ENCODE results near the gene THSD4. TPM values are rescaled to one million over a fixed set of nuclear protein-coding genes. Genes with fewer than 3 reads are reported as not detected.

THSD4 gene
- total and polyA plus RNA-seq, 9 of the 15 experiments (the other 6 are each of a cell fraction or from before 2014, with no cell fraction given): 0.04 TPM; not detected in 5

GRCh38 chr15:71091601-71092000 lies 23.7 kb upstream of the THSD4 start:
- no peaks in the 10 kb centered on the region for H3K4me1 ChIP-seq (replicated peaks in 1 of 2; ENCODE audit: control insufficient read depth in 2 of 2, insufficient read depth in 2 of 2, low read length in 2 of 2)
- ATAC-seq: no peak
- H3K9me3 ChIP-seq (replicated peaks; ENCODE audit: control insufficient read depth, insufficient read depth, low read depth, low read length): no peaks in the 10 kb centered on the region
- intact Hi-C loops (cut with micrococcal nuclease): no loop called here
- in situ Hi-C loops (cut with MboI): no loop called here
- H3K27ac ChIP-seq (ENCODE audit: extremely low read depth, low read depth, low read length): no peak overlapping the region
- H3K4me3 ChIP-seq: no peak overlapping the region
- no peak for DNase-seq (ENCODE audit: extremely low read depth in 1 of 4, low spot score in 3 of 4)
- ChIA-PET POLR2A (no interaction called here), CTCF (ENCODE audit: low intra/inter-chr PET ratio) (no interaction called here)
- H4K20me1 ChIP-seq (replicated peaks; ENCODE audit: control insufficient read depth, insufficient read depth, low read length): no peaks in the 10 kb centered on the region
- H3K4me2 ChIP-seq (ENCODE audit: insufficient read depth, low read length): no peak overlapping the region
- no peaks in the 10 kb centered on the region for H3K9me1 ChIP-seq (ENCODE audit: control insufficient read depth, insufficient read depth, low read length)
- no peaks in the 10 kb centered on the region for H3K36me3 ChIP-seq (ENCODE audit: control insufficient read depth, insufficient read depth, low read length)
- H3K27me3 ChIP-seq (ENCODE audit: control insufficient read depth in 2 of 2, insufficient read depth in 2 of 2, low read length in 2 of 2): no peaks in the 10 kb centered on the region
- no TSS peak for BruUV-seq (replicated peaks)
- H3K79me2 ChIP-seq (ENCODE audit: control insufficient read depth, insufficient read depth, low read length): no peaks in the 10 kb centered on the region
- no peak overlapping the region for H3K9ac ChIP-seq (ENCODE audit: insufficient read depth in 1 of 2, low read depth in 2 of 2, low read length in 2 of 2)
- H2AFZ ChIP-seq (ENCODE audit: low read depth, low read length): no peak overlapping the region
- no peak for FAIRE-seq
- 0% methylated on average over 1 of the region's 1 CpG for WGBS (ENCODE audit: insufficient coverage, low coverage, missing lambda C conversion rate)
- TF ChIP-seq GMEB1 (CRISPR knock-in tag; IDR thresholded peaks at IDR 0.05) (no peak), ZNF589 (CRISPR knock-in tag; IDR thresholded peaks at IDR 0.05; ENCODE audit: low read depth) (no peak), ZNF354B (CRISPR knock-in tag; IDR thresholded peaks at IDR 0.05) (no peak), PATZ1 (CRISPR knock-in tag; IDR thresholded peaks at IDR 0.05; ENCODE audit: borderline replicate concordance) (no peak), HLTF (IDR thresholded peaks at IDR 0.05) (no peak), MBD1 (CRISPR knock-in tag; IDR thresholded peaks at IDR 0.05) (no peak), RAD21 (CRISPR knock-in tag; conservative IDR thresholded peaks at IDR 0.05 in 1 of 2, IDR thresholded peaks at IDR 0.05 in 1 of 2) (no peak), IRF1 (CRISPR knock-in tag; IDR thresholded peaks at IDR 0.05; ENCODE audit: borderline replicate concordance) (no peak), NR0B1 (IDR thresholded peaks at IDR 0.05; ENCODE audit: partially characterized antibody) (no peak), KAT2B (IDR thresholded peaks at IDR 0.05; ENCODE audit: low read depth, low read length) (no peak), IFI16 (CRISPR knock-in tag; IDR thresholded peaks at IDR 0.05) (no peak), HNRNPUL1 (IDR thresholded peaks at IDR 0.05; ENCODE audit: low read length) (no peak), MECOM (CRISPR knock-in tag; IDR thresholded peaks at IDR 0.05) (no peak), KLF1 (tag; IDR thresholded peaks at IDR 0.05) (no peak), FOXM1 (IDR thresholded peaks at IDR 0.05; ENCODE audit: low read depth) (no peak), FOXM1 (CRISPR knock-in tag; IDR thresholded peaks at IDR 0.05; ENCODE audit: low read depth) (no peak), BHLHE40 (IDR thresholded peaks at IDR 0.05; ENCODE audit: low read length) (no peak)
